OCI-LY3 (cell line): ENCODE data around the gene CROCC2.

Source experiments
- CTCF ChIP-seq: fragments of 200-600, 300-600 bp; sonication (generic); IDR thresholded peaks from 2 replicates; pipeline ENCODE4 v1.5.1; 2014; ENCODE audit warnings: antibody characterized with exemption, low read length, low read depth
- EZH2phosphoT487 ChIP-seq: fragments of 200-600 bp; shearing (Covaris generic); IDR thresholded peaks from 2 replicates; pipeline ENCODE4 v1.6.1; 2018; ENCODE audit warnings: antibody characterized with exemption, mixed run types, low read depth

- TF ChIP-seq CTCF: no peak
- TF ChIP-seq EZH2phosphoT487: no peak
Observed at GRCh38 chr2:240933966-240934700, 28.0 kb downstream of the CROCC2 start.
